HFFc6 (cell line): Measurements from ENCODE around the gene IQGAP2. TPM values are rescaled to one million over a fixed set of nuclear protein-coding genes. Genes with fewer than 3 reads are reported as not detected.
"Not testable (repeated sequence)": the region's sequence is repeated elsewhere in the genome, so short reads cannot be mapped to it uniquely, and the experiment has no call there.

Source experiments
- DNase-seq: peaks from one replicate; pipeline ENCODE4 v3.0.0-alpha.2; 2018
- H3K27ac Mint-ChIP-seq: 2 replicates; pipeline ENCODE4 v1.8.0; 2020; ENCODE audit warnings: mild to moderate bottlenecking, mixed read lengths
- H3K27me3 Mint-ChIP-seq: 2 replicates; pipeline ENCODE4 v1.8.0; 2021; ENCODE audit warnings: mild to moderate bottlenecking, moderate library complexity, mixed read lengths; ENCODE audit not compliant: insufficient read depth
- H3K36me3 Mint-ChIP-seq: 2 replicates; pipeline ENCODE4 v1.8.0; 2021; ENCODE audit warnings: low read depth, mixed read lengths
- H3K4me1 Mint-ChIP-seq: 2 replicates; pipeline ENCODE4 v1.8.0; 2020; ENCODE audit warnings: low read depth, mixed read lengths
- H3K4me3 Mint-ChIP-seq: 2 replicates; pipeline ENCODE4 v1.8.0; 2020; ENCODE audit warnings: mild to moderate bottlenecking, moderate library complexity, mixed read lengths
- H3K9me3 Mint-ChIP-seq: 2 replicates; pipeline ENCODE4 v1.8.0; 2020; ENCODE audit warnings: mild to moderate bottlenecking, mixed read lengths
- CTCF ChIP-seq: fragments of 200-600 bp; sonication (generic); IDR thresholded peaks from 2 replicates; pipeline ENCODE4 v1.5.0; 2021; ENCODE audit warnings: antibody characterized with exemption, mild to moderate bottlenecking
- total RNA-seq, 6 experiments: library from RNA; stranded (reverse); fragmentation: NEBNext Ultra II Directional; extraction: Animal tissue kit (Norgen Biotek cat#: 25700); gene quantifications; 2 replicates in 1 of 6; 3 replicates in 5 of 6; pipeline ENCODE4 v1.2.3, GENCODE V29; 2021

IQGAP2 gene
- total RNA-seq, 6 experiments from 2014 or later, result 0.09 to 0.47 (median 0.21) TPM; not detected in 1

DNA sequence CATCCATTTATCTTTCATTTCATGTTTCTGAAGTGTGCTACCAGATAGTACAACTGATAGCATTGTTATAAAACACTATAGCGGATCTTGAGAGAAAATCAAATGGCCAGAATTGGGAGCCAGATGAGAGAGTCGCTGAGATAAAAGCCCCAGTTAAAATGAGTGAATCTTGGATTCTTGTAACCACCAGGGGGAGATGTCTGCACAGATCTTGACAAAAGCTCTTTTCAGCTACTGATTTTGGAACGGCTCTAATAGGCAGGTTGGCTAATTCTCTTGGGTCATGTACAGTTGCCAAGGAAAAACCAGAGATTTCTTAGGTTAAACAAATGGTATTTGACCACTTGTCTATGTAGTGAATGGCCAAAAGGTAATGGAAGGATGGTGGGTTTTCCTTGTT lies 198.4 kb downstream of the IQGAP2 start:
- Mint-ChIP-seq H3K4me1 (peaks cover 44% of the 10 kb centered on the region), H3K4me3 (no peak overlapping the region), H3K9me3 (no peaks in the 10 kb centered on the region), H3K27me3 (peaks cover under 1% of the 10 kb centered on the region; the same call in 1 of the 2 replicates), H3K36me3 (no peaks in the 10 kb centered on the region), H3K27ac (no peak overlapping the region)
- DNase-seq, result peak; percentile 66
- TF ChIP-seq CTCF, result peak; percentile 93

DNA sequence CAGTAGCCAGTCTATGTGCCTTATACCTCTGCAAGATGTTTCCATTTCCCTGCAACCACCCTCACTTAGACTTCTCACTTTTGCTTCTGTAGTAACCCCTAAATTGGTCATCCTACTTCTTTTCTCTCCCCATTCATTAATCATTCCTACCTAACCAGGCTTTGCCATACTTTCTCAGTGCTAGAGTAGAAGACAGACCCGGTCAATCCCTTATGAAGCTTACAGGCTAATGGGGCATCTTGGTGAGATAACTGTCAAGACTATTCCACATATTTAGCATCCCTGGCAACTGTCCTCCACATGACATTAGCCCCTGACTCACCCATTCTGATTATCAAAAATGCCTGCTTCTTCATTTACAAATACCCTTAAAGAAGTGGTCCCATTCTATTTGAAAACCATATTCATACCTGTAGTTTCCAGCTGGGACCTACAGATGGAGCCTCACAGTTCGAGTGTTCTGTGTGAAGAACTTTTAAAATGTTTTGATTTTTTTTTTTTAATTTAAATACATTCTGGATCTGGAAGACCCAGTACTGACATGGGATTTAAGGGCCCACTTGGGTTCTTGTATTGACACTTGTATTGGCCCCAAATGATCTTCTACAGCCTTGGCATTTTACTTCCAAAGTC lies 199.1 kb downstream of the IQGAP2 start:
- DNase-seq, result no peak
- Mint-ChIP-seq H3K4me1 (peaks cover 51% of the 10 kb centered on the region), H3K9me3 (no peaks in the 10 kb centered on the region), H3K27me3 (no peaks in the 10 kb centered on the region), H3K27ac (no peak overlapping the region), H3K36me3 (no peaks in the 10 kb centered on the region), H3K4me3 (no peak overlapping the region)
- TF ChIP-seq CTCF, result peak; percentile 75

- H3K27me3 Mint-ChIP-seq, H3K9me3 Mint-ChIP-seq, H3K4me3 Mint-ChIP-seq, H3K27ac Mint-ChIP-seq, H3K36me3 Mint-ChIP-seq, DNase-seq: not testable (repeated sequence)
- H3K4me1 Mint-ChIP-seq, result peaks cover 69% of the 10 kb centered on the region
Observed at GRCh38 chr5:76603991-76604390, 200.9 kb downstream of the IQGAP2 start.

DNA sequence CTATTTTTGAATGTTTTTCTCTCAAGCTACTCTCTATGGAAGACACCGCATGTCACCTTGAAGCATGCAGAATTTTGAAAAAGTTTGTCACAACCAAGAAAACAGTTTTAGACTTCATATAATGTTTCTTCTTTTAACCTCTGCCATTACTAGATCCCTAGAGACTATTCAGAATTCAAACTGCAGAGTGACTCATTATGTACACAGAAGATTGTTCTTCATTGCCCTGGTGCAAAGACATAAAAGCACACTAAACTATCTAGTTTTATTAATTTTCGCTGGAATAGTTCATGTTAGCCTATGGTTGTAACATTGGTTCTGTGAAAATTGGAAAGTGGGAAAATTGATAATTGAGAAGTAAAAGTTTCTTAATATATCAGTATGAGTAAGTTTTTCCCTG lies 201.8 kb downstream of the IQGAP2 start:
- no peaks in the 10 kb centered on the region for H3K9me3 Mint-ChIP-seq
- H3K36me3 Mint-ChIP-seq, result no peaks in the 10 kb centered on the region
- H3K27me3 Mint-ChIP-seq, result no peaks in the 10 kb centered on the region
- no peak for DNase-seq
- H3K4me1 Mint-ChIP-seq, result peaks cover 69% of the 10 kb centered on the region
- no peak overlapping the region for H3K4me3 Mint-ChIP-seq
- no peak for TF ChIP-seq CTCF
- no peak overlapping the region for H3K27ac Mint-ChIP-seq

- no peaks in the 10 kb centered on the region; the same call in 1 of the 2 replicates for H3K36me3 Mint-ChIP-seq
- H3K27me3 Mint-ChIP-seq, result no peaks in the 10 kb centered on the region
- H3K27ac Mint-ChIP-seq, result peak overlapping the region; percentile 20; the same call in 1 of the 2 replicates
- no peak for DNase-seq
- no peaks in the 10 kb centered on the region for H3K9me3 Mint-ChIP-seq
- H3K4me3 Mint-ChIP-seq, result peak overlapping the region; percentile 82
- TF ChIP-seq CTCF, result no peak
- peaks cover 70% of the 10 kb centered on the region for H3K4me1 Mint-ChIP-seq
Observed at GRCh38 chr5:76606701-76607100, 203.6 kb downstream of the IQGAP2 start.

DNA sequence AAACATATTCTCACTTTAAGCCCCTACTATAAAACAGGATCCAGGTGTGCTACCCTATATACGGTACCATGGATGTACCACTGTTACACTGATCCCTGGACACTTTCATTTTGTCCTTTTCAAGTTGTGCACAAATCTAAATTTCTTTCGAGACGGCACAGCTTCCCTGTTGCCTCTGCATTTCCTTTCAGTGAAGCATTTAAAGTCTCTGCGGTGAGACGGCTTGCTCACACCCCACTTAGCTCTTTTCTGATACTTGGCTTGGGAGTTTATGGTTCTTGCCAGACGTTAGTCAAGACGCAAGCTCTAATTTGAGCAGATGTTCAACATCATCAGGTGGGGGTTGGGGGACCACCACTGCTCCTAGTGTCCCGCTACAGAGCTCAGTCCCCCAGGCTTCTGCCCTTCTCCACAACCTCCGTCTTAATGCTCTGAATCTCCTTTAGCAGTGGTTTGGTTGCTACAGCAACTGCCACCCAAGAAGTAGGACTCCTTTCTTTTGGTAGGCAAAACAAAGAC lies 204.3 kb downstream of the IQGAP2 start:
- peak overlapping the region; percentile 82 for H3K4me3 Mint-ChIP-seq
- no peak for DNase-seq
- peaks cover 62% of the 10 kb centered on the region for H3K4me1 Mint-ChIP-seq
- peak overlapping the region; percentile 73 for H3K27ac Mint-ChIP-seq
- H3K9me3 Mint-ChIP-seq, result no peaks in the 10 kb centered on the region
- no peak for TF ChIP-seq CTCF
- no peaks in the 10 kb centered on the region for H3K27me3 Mint-ChIP-seq
- H3K36me3 Mint-ChIP-seq, result no peaks in the 10 kb centered on the region; the same call in 1 of the 2 replicates
